LNCaP clone FGC (cell line): ENCODE results near the gene RHEBL1.

Experiments
- DNase-seq: peaks from one replicate; pipeline ENCODE4 v3.0.0-alpha.2; 2011; ENCODE audit warnings: low read depth
- H3K4me3 ChIP-seq: 2 replicates; pipeline ENCODE4 v1.5.1; 2011; ENCODE audit warnings: mild to moderate bottlenecking, low read depth, low read length, control low read depth
- CTCF ChIP-seq: IDR thresholded peaks from 2 replicates; pipeline ENCODE4 v1.5.1; 2012; ENCODE audit warnings: mild to moderate bottlenecking; ENCODE audit not compliant: control insufficient read depth, insufficient read depth; ENCODE audit errors: extremely low read depth

The RHEBL1 gene

GRCh38 chr12:49069507-49070346 is at the start of gene RHEBL1:
Gene RHEBL1 (minus strand): TSS chr12:49069979. CDS start chr12:49069785, 194 bp downstream.
- peak; percentile 18; the same call in 1 of the 2 replicates for TF ChIP-seq CTCF
- peak; percentile 77 for DNase-seq
- H3K4me3 ChIP-seq, result peak within 1 kb of the TSS; percentile 78

- TF ChIP-seq CTCF, result no peak
- DNase-seq, result no peak
- H3K4me3 ChIP-seq, result peak overlapping the region; percentile 98
These were observed 41.4 kb upstream of the RHEBL1 start for GRCh38 chr12:49111206-49111605.

GRCh38 chr12:49110464-49111155 is 40.8 kb upstream of the RHEBL1 start, which contains the start of gene LMBR1L:
Gene LMBR1L (minus strand): TSS chr12:49110847. CDS start chr12:49110555, 292 bp downstream.
- DNase-seq, result peak; percentile 93
- H3K4me3 ChIP-seq, result peak within 1 kb of the TSS; percentile 98
- TF ChIP-seq CTCF, result peak; percentile 24; the same call in 1 of the 2 replicates

- no peak for TF ChIP-seq CTCF
- DNase-seq, result no peak
- H3K4me3 ChIP-seq, result peak overlapping the region; percentile 98
These were observed 40.1 kb upstream of the RHEBL1 start for GRCh38 chr12:49109641-49110463.

- no peak for TF ChIP-seq CTCF
- peak overlapping the region; percentile 98 for H3K4me3 ChIP-seq
- no peak for DNase-seq
These were observed 39.2 kb upstream of the RHEBL1 start for GRCh38 chr12:49108958-49109404.

GRCh38 chr12:49105504-49106084 is 35.8 kb upstream of the RHEBL1 start:
- peak; percentile 26 for DNase-seq
- no peak for TF ChIP-seq CTCF
- H3K4me3 ChIP-seq, result no peak overlapping the region
